HepG2 (cell line): ENCODE results near the gene ZKSCAN4. TPM values are rescaled to one million over a fixed set of nuclear protein-coding genes. Genes with fewer than 3 reads are reported as not detected.

Experiments used
- ADNP ChIP-seq: sonication (generic); formaldehyde crosslinking; IDR thresholded peaks from 2 replicates; pipeline ENCODE4 v1.4.0; 2020; ENCODE audit warnings: missing genetic modification reagents
- ARHGAP35 ChIP-seq: sonication (generic); formaldehyde crosslinking; IDR thresholded peaks from 2 replicates; pipeline ENCODE4 v1.9.0; 2022; ENCODE audit warnings: mild to moderate bottlenecking, inconsistent platforms, moderate library complexity, missing genetic modification reagents, borderline replicate concordance
- BCL6 ChIP-seq: IDR thresholded peaks from 2 replicates; pipeline ENCODE4 v1.6.1; 2016; ENCODE audit warnings: missing genetic modification reagents, missing compliant biosample characterization
- CENPT ChIP-seq: sonication (generic); formaldehyde crosslinking; IDR thresholded peaks from 2 replicates; pipeline ENCODE4 v1.8.0; 2022; ENCODE audit warnings: low read depth, mild to moderate bottlenecking, moderate library complexity, missing genetic modification reagents
- CREB3 ChIP-seq: sonication (generic); formaldehyde crosslinking; IDR thresholded peaks from 2 replicates; pipeline ENCODE4 v1.5.0; 2020; ENCODE audit warnings: missing genetic modification reagents
- DNMT1 ChIP-seq: sonication (generic); formaldehyde crosslinking; IDR thresholded peaks from 2 replicates; pipeline ENCODE4 v1.5.1; 2020; ENCODE audit warnings: mild to moderate bottlenecking, missing genetic modification reagents
- FOSL1 ChIP-seq: sonication (generic); formaldehyde crosslinking; IDR thresholded peaks from 2 replicates; pipeline ENCODE4 v1.9.0; 2021; ENCODE audit warnings: missing genetic modification reagents, borderline replicate concordance
- HNF1B ChIP-seq: sonication (generic); formaldehyde crosslinking; IDR thresholded peaks from 2 replicates; pipeline ENCODE4 v1.5.1; 2020; ENCODE audit warnings: mild to moderate bottlenecking, moderate library complexity, missing genetic modification reagents
- HNF4G ChIP-seq, 2 experiments: sonication (generic) in 1 of 2; formaldehyde crosslinking in 1 of 2; IDR thresholded peaks; 2 replicates each; pipeline versions ENCODE4 v1.4.0 to v1.6.1; 2011 to 2020; ENCODE audit warnings: borderline replicate concordance in 2 of 2, low read depth in 2 of 2, mild to moderate bottlenecking in 2 of 2, low read length in 1 of 2, missing genetic modification reagents in 1 of 2, moderate library complexity in 1 of 2
- HOXA3 ChIP-seq: sonication (generic); formaldehyde crosslinking; IDR thresholded peaks from 2 replicates; pipeline ENCODE4 v1.5.0; 2020; ENCODE audit warnings: missing genetic modification reagents
- MAFG ChIP-seq: sonication (generic); formaldehyde crosslinking; IDR thresholded peaks from 2 replicates; pipeline ENCODE4 v1.5.1; 2020; ENCODE audit warnings: mild to moderate bottlenecking, missing genetic modification reagents
- NFE2L2 ChIP-seq: fragments of 150-350 bp; IDR thresholded peaks from 2 replicates; pipeline ENCODE4 v1.6.1; 2014; ENCODE audit warnings: low read length
- PHF21A ChIP-seq: sonication (generic); formaldehyde crosslinking; IDR thresholded peaks from 2 replicates; pipeline ENCODE4 v1.5.0; 2020; ENCODE audit warnings: mild to moderate bottlenecking, missing genetic modification reagents
- PRDM4 ChIP-seq: sonication (generic); formaldehyde crosslinking; IDR thresholded peaks from 2 replicates; pipeline ENCODE4 v1.9.0; 2021; ENCODE audit warnings: missing genetic modification reagents, borderline replicate concordance
- TSC22D2 ChIP-seq: sonication (generic); formaldehyde crosslinking; IDR thresholded peaks from 2 replicates; pipeline ENCODE4 v1.5.1; 2020; ENCODE audit warnings: missing genetic modification reagents, mild to moderate bottlenecking, borderline replicate concordance
- ZBTB26 ChIP-seq: IDR thresholded peaks from 2 replicates; pipeline ENCODE4 v1.6.1; 2016; ENCODE audit warnings: missing compliant biosample characterization, missing genetic modification reagents, borderline replicate concordance
- ZKSCAN1 ChIP-seq: fragments of 150-350 bp; IDR thresholded peaks from 2 replicates; pipeline ENCODE4 v1.6.1; 2014; ENCODE audit warnings: low read length
- ZMAT5 ChIP-seq: sonication (generic); formaldehyde crosslinking; IDR thresholded peaks from 2 replicates; pipeline ENCODE4 v1.5.0; 2020; ENCODE audit warnings: mild to moderate bottlenecking, low read depth, missing genetic modification reagents, borderline replicate concordance
- ZNF251 ChIP-seq: sonication (generic); formaldehyde crosslinking; IDR thresholded peaks from 2 replicates; pipeline ENCODE4 v1.9.0; 2021; ENCODE audit warnings: mild to moderate bottlenecking, missing genetic modification reagents
- ZNF317 ChIP-seq: sonication (generic); formaldehyde crosslinking; IDR thresholded peaks from 2 replicates; pipeline ENCODE4 v1.5.0; 2020; ENCODE audit warnings: mild to moderate bottlenecking, missing genetic modification reagents
- ZNF691 ChIP-seq: sonication (generic); formaldehyde crosslinking; IDR thresholded peaks from 2 replicates; pipeline ENCODE4 v1.4.0; 2020; ENCODE audit warnings: missing genetic modification reagents, low read depth, mild to moderate bottlenecking, borderline replicate concordance
- polyA plus RNA-seq, 8 experiments: library from polyadenylated mRNA; depleted of rRNA in 3 of 8; stranded (reverse) in 7 of 8; unstranded in 1 of 8; fragments of >200 nt; fragmentation: Illumina TruSeq in 4 of 8; extraction: Trizol in 4 of 8; gene quantifications; 2 replicates each; pipeline versions ENCODE4 v1.2.1 to v1.2.3, GENCODE V29; 2011 to 2016; ENCODE audit warnings: low read depth in 4 of 8, missing spikeins in 1 of 8, mixed read lengths in 1 of 8; ENCODE audit not compliant: insufficient read depth in 1 of 8
- total RNA-seq, 5 experiments: library from RNA; depleted of rRNA; stranded (reverse); fragments of >200 nt; fragmentation: Illumina TruSeq; extraction: Trizol; gene quantifications; 2 replicates each; pipeline ENCODE4 v1.2.3, GENCODE V29; 2016; ENCODE audit warnings: low read depth in 1 of 5

Gene ZKSCAN4
- total and polyA plus RNA-seq, 2 of the 13 experiments (the other 11 are each of a cell fraction or from before 2014, with no cell fraction given), result 2.9 to 7.8 TPM

- peak; percentile 86 for TF ChIP-seq ZNF317 (CRISPR knock-in tag)
- TF ChIP-seq ZBTB26 (CRISPR knock-in tag), result peak; percentile 94
- TF ChIP-seq FOSL1 (CRISPR knock-in tag), result no peak
- peak; percentile 96 for TF ChIP-seq HOXA3
- no peak for TF ChIP-seq CENPT (CRISPR knock-in tag)
- TF ChIP-seq ADNP (CRISPR knock-in tag), result no peak
- no peak for TF ChIP-seq HNF4G (IDR thresholded peaks at IDR 0.05; ENCODE audit: borderline replicate concordance, low read depth, low read length)
- 0 out of 2 replicates have a peak, but pooled peaks have one; percentile 46 for TF ChIP-seq HNF4G (CRISPR knock-in tag; IDR thresholded peaks at IDR 0.05; ENCODE audit: borderline replicate concordance, low read depth)
- TF ChIP-seq ZNF251, result no peak
- TF ChIP-seq MAFG (CRISPR knock-in tag), result peak; percentile 26; the same call in 1 of the 2 replicates
- peak; percentile 95 for TF ChIP-seq HNF1B
- TF ChIP-seq TSC22D2, result peak; percentile 91; the same call in 1 of the 2 replicates
- 0 out of 2 replicates have a peak, but pooled peaks have one; percentile 25 for TF ChIP-seq ZKSCAN1
- TF ChIP-seq NFE2L2, result no peak
- TF ChIP-seq DNMT1 (CRISPR knock-in tag), result peak; percentile 63; the same call in 1 of the 2 replicates
- TF ChIP-seq ZMAT5, result no peak
- peak; percentile 93 for TF ChIP-seq BCL6 (CRISPR knock-in tag)
- no peak for TF ChIP-seq CREB3 (CRISPR knock-in tag)
- peak; percentile 96; the same call in 1 of the 2 replicates for TF ChIP-seq ZNF691 (CRISPR knock-in tag)
- TF ChIP-seq PHF21A, result peak; percentile 66; the same call in 1 of the 2 replicates
- TF ChIP-seq PRDM4 (CRISPR knock-in tag), result no peak
- no peak; the same call in 1 of the 2 replicates for TF ChIP-seq ARHGAP35
These were observed 26.8 kb downstream of the ZKSCAN4 start, which contains the start of gene ZSCAN9 (continued) for GRCh38 chr6:28225056-28225834.
